HG02981 (cell line): ENCODE data around the gene GNG7.

ENCODE experiments used
- ATAC-seq: cut with Tn5 transposase; IDR thresholded peaks from one replicate; pipeline ENCODE4 v1.9.1; 2021; ENCODE audit warnings: mild to moderate bottlenecking, moderate library complexity; ENCODE audit not compliant: unreplicated experiment

Gene GNG7

DNA sequence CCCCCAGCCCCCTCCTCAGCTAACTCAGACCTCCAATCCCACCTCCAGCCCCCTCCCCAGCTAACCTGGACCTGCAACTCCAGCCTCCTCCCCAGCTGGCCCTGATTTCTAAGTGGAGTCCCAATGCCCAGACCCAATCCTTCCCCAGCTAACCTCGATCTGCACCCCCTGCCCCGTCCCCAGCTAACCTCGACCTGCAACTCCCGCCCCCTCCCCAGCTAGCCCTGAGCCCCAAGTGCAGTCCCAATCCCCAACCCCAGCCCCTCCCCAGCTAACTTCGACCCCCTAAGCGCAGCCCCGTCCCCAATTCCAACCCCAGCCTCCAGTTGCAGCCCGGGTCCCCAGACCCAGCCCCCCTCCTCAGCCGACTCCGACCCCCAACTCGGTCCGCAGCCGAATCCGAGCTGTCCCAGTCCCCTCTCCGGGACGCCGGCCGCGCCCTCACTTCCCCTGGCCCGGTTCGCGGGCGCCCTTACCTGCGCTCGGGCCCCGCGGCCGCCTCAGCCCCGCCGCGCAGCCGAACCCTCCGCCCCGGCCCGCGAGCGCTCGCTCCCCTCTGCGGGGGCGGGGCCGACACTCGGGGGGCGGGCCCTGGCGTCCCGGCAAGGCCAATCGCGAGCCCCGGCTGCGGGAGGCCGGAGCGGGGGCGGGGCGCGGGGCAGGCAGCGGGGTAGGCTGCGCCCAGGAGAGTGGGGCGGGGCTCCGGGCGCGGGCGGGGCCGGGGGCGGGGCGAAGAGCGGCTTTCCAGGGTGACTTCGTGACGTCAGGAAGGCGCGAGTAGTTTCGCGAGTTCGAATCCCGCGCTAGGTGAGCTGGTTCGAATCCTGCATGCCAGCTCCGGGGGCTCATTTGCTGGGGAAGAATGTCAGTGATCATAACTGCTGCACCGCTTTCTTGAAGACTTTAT, at the start of gene GNG7:
Gene GNG7 (minus strand): TSS at position 525 of the 907 bp plus-strand sequence. CDS start 182,006 bp downstream, outside the sequence.
- ATAC-seq = peak; percentile 84

DNA sequence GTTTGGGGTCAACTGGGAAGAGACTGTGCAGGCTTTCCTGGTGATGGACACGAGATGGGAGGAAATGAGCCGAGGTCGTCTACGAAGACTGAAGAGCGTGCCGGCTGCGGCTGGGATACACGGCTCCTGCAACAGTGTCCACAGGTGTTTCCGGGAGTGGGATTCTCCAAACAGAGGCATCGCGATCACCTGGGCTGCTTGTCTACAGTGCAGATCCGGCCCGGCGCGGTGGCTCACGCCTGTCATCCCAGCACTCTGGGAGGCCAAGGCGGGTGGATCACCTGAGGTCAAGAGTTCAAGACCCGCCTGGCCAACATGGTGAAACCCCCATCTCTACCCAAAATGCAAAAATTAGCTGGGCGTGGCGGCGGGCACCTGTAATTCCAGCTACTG, 48.9 kb upstream of the GNG7 start:
- ATAC-seq = no peak

DNA sequence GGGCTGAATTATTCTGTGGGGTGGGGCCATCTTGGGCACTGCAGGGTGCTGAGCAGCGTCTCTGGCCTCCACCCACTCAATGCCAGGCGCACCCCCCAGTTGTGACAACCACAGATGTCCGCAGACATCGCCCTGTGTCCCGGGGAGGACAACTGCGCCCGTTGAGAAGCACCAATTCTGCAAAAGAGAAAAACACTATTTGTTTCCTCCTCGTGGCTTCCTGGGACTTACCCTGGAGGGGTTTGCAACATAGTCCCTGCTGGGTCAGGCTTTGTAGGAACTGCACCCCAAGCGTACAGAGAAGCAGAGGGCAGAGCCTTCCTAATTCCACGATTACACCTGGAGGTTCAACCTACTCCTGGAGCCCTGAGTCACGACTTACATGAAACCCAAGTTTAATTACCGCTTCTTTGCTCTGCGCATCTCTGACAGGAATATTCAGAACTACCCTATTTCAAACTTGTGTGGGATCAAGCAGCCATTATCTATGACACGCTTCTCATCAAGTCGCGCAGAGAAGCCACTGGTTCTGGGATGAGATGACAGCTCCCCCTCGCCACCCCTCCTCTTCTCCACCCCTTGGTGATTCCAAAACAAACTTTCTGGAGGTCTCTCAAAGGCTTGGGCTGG, 48.4 kb upstream of the GNG7 start:
- ATAC-seq = no peak

DNA sequence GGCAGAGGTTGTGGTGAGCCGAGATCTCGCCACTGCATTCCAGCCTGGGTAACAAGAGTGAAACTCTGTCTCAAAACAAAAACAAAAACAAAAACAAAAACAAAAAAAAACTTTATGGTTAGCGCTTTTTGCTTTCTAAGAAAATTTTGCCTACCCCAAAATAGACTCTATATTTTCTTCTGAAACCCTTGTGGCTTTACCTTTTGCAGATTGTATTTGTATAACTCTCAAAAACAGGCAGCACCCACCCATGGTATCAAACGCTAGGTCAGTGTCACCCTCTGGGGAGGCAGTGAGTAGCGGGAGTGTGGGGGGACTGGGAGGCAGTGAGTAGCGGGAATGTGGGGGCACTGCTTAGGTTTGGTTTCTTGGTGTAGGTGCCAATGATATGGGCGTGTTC, 44.9 kb upstream of the GNG7 start:
- no peak for ATAC-seq

DNA sequence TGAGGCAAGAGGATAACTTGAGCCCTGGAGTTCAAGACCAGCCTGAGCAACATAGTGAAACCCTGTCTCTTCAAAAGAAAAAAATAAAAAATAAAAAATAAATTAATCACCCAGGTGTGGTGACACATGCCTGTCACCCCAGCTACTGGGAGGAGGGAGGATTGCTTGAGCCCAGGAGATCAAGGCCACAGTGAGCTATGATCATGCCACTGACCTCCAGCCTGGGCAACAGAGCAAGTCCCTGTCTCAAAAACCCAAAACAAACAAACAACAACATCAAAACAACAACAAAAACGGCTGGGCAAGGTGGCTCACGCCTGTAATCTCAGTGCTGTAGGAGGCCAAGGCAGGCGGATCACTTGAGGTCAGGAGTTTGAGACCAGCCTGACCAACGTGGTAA, 41.6 kb upstream of the GNG7 start:
- no peak for ATAC-seq

DNA sequence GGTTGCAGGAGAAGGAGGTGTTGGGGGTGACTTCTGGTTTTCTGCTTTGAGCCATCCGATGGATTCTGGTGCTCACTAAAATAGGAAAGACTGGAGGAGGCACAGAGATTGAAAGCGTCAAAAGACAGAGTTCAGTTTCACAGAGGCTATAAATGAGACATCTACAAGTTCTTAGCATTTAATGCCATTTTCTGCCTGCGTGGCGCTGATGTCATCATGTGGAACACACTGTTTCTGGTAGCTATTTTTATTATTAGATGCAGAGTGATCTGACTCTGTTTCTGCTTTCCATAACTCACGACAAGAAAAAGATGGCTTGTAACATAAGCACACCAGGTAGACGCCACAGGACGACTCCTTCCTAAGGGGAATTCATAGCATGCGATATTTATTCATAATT, 40.6 kb upstream of the GNG7 start:
- ATAC-seq = no peak

DNA sequence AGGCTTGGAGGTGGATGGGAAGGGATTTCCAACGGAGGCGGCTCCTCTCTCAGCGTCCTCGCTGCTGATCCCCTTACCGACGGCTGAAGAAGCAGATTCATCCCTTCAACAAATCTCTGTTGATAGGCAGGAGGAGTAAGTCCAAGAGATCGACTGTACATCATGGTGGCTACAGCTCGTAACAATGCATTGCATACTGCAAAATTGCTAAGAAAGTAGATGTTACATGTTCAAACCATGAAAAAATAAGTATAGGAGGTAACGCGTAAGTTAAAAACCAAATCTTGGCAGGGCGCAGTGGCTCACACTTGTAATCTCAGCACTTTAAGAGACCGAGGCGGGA, 37.8 kb upstream of the GNG7 start:
- no peak for ATAC-seq

DNA sequence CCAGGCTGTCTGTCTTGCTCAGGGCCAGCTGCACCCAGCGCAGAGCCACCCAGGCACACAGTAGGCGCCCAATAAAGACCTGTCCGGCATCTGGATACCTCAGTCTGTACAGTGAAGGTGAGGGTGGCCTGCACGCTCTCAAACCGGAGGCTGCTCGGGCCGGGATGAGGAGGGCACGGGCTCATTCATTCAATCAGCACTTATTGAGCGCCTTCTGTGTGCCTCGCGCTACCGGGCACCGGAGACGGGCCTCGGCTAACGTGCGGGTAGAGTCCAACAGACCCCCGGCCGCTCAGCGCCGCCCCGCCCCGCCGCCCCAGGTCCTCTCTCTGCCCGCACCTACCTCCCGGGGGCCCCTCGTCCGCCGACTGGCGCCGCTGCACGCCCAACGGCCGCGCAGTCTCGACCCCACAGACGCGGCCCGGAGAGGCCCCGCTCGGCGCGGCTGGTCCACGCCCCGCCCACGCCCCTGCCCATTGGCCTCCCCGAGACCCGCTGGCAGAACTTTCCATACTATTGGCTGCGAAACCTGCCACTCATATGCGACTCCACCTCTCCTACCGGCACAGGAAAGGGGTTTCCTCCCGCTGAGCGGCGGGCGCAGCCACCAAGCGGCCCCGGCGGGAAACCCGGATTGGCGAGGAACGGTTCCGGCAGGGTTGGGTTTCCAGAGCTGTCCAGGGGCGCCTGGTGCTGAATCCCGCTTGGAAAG, 37.3 kb upstream of the GNG7 start, which contains the start of gene SLC39A3:
Gene SLC39A3 (minus strand): TSS at position 416 of the 712 bp plus-strand sequence. CDS start 2,760 bp downstream, outside the sequence.
- peak; percentile 98 for ATAC-seq

DNA sequence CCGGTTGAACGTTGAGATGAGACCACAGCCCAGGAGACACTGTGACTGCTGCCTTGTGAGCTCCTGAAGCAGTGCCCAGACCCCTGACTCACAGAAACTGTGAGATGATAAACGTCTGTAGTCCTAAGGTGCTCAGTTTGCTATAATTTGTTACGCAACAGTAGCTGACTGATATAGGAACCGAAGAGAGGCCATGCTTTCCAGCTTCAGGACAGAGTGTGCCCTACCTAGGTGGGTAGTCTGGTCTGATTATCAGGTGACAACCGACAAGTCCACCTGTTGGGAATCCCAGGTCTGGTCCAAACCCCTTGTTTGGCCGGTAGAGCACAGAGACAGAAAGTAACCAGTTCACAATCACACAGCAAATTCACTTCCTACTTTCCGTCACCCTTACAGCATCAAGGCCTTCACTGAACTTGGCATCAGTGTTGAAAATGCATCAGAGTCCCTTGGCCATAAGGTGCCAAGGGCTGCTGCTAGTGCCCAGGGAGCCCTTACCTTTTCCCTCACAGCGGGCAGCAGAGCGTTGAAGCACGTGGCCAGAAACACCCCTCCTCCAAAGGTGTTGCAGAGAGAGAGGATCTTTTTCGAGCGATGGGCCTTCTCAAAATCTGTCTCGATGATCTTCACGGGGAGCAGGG, 34.2 kb upstream of the GNG7 start:
- ATAC-seq = no peak

DNA sequence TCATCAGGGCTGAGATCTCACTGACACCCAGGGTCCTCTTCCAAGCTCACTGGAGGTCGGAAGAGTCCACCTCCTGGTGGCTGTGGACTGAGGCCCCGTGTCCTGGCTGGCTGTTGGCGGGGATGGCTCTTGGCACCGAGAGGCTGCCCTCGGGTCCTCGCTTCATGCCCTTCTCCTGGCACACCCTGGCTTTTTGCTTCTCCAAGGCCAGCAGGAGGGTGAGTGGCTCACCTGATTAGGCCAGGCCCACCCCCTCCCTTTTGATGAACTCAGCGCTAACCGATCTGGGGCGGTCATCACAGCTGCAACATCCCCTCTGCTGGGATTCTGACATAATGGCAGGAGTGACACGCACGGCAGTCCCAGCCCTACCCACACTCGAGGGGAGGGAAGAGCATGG, 32.9 kb upstream of the GNG7 start:
- ATAC-seq = no peak

DNA sequence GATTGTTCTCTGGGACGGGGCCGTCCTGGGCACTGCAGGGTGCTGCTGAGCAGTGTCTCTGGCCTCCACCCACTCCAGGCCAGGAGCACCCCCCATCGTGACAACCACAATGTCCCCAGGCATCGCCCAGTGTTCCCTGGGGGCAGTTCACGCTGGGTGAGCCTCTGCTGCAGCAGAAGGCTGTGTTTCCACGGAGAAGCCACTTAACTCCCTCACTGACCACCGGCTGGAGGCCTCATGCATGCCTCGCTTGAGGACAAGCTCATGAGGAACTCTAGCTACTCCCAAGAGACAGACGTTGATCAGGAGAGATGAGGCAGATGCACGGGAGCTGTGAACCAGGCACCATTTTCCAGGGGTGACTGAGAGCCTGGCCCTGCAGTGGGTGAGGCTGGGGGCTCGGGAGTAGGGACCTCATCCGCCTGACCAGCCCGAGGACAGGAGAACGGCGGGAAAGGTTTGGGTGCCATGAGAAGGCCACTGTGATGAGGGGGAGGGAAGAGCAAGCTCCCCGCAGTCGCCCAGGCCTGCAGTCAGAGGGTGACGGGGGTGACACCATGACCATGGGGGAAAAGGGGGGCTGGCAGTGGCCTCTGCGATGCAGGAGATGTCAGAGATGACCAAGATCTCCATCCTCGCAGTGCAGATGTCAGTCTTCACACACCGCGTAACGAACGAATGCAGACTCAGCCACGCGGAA, 32.2 kb upstream of the GNG7 start:
- ATAC-seq = no peak

DNA sequence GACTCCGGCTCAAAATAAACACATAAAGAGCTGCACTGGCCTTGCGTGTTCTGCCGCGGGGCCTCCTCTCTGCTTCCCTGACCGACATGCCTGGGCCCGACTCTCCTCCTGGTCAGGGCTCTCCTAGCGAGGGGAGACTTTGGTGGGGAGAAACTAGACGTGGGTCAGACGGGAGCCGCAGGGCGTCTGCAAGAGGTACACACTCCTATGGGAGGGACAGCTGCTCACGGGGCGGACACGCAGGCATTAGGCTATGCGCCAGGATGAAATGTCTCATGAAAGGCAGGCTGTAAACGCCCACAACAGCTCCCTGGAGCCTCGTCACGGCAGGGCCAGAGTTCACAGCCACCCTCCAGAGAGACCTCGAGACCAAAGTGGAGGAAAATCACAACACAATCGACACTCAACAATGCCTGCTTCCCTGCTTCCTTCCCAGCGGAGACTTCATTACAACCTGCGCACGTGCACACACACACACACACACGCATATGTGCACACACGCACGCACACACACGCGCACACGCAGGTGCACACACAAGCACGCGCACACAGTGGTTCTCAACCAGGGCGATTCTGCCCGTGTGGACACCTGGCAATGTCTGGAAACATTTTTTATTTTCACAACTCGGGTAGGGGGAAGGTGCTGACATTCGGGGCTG, 31.6 kb upstream of the GNG7 start:
- ATAC-seq = no peak

DNA sequence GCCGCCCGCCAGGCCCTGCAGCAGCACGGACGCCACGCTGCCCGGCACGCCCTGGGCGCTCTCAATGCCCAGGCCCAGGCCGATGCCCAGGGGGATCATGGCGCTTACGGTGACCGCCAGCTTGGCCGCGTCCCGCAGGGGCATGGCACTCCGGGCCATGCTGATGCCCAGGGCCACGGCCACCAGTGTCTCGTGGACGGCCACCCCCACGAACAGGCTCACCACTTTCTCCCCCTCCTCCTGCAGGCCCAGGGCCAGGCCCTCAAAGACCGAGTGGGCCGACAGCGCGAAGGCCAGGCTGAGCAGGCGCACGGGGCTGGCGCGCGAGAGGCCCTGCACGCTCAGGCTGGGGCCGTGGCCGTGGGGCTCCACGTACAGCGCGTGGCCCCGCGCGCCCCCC, 30.4 kb upstream of the GNG7 start:
- ATAC-seq = no peak

DNA sequence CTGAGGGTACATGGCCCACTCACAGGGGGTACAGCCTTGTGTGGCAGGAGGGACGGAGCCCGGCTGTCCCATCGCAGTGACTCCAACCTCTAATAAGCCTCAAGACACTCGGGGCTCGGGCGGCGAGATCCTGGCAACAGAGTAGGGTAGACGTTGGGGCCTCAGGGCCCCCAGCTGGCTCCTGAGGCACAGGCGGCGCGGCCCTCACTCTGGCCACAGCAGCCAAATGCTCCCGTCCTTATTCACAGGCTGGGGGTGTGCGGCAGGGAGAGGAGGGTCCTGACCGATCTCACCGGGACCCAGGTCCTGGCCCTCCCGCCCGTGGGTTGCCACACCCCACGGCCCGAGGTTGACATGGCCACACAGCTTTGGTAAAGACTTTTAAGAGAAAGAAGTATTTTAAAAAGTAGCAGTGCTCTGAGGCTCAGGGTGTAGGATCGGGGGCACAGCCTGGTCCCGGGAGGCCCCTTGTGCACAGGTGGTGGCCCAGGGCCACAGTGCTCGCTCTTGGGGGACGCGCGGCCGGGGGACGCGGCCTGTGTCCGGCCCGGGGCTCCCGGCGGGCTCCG, 29.7 kb upstream of the GNG7 start:
- ATAC-seq = no peak

DNA sequence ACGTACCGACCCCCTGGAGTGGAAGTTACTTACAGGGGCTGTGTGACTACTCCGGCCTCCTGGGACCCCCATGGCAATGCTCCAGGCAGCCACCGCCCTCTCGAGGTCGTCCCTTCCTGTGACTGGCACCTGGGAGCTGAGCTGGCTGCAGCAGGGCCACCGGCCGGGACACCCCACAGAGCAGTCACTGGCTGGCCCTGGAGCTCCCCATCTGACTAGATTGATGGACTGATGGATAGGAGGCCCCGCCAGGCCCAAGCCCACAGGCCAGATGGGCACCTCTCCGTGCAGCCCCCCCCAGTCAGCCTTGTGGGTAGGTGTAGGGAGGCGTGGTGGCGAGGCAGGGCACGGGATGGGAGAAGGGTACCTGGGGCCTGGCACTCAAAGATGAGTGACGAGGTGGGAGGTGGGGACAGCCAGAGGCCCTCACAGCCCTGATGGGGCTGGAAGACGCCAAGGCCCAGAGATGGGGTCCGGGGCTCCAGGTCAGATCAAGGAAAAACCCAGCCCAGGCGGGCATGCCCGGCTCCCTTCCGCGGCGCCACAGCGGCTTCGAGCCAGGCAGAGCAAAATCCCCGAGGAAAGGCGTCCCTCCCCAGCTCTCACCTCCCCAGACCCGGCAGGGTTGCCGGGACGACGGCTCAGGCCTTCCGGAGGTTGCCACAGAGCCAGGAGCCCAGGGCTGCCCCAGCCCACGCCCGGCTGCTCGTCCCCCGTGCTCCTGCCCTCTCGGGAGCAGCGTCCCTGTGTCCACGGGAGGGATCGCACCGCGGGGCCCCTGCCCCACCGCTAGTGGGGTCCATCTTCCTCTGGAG, 28.9 kb upstream of the GNG7 start:
- no peak for ATAC-seq

DNA sequence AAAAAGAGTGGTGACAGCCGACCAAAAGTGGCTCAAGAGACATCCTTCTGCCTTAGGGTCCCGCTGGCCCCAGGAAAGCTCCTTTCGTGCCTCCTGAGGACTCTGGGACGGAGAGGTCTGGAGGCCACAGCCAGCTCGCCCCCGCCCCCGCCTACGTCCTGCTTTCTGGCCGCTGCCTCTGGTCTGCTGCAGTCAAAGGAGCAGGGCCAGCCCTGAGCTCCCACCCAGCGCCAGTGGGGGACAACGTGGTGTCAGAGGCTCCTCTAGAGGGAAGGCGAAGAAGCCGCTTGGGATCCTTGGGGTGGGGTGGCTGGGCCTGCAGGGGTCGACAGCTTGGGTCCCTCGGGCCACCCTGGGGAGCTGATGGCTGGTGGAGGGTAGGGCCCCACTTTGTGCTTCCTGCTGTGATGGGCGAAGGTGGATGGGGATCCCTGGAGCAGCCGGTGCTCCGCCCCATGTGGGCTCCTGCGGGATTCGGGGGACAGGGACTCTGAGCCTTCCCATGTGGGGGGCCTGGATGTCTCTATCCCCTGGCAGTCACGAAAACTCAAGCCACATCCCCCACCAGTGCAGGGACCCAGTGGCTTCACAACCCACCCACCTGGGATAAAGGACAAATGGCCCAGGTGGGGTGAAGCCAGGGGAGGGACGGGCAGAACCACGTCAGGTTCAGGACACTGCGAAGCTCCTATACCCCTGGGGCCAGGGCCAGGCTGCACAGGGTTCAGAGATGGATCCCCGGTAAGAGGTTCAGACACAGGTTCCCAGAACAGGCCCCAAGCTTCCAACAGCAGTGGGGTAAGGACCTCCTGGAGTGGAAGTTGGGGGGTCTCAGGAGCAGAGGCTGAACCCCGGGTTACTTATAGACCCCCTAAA, 27.7 kb upstream of the GNG7 start:
- no peak for ATAC-seq

DNA sequence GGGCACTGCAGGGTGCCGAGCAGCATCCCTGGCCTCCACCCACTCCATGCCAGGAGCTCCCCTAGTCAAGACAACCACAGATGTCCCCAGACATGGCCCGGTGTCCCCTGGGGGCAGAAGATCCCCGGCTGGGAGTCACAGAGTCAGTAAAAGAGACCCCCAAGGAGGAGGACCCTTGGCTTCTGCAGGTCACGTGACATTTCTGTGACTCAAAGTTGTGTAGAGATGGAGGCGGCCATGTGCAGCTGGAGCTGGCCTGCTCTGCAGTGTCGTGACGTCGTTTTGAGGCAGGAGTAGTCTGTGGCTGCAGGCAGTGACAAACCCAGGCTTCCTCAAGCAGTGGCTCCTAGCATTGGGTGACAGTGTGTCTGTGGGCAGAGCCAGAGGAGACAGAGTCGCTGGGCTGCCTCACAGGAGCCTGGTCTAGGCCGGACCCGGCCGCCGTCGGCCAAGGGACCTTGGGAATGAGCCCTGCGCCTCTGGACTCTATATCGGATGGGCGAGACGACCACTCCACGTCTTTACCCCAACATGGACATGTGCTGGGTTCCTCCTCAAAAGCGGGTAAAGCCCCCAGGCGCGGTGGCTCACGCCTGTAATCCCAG, 26.4 kb upstream of the GNG7 start:
- ATAC-seq = no peak

DNA sequence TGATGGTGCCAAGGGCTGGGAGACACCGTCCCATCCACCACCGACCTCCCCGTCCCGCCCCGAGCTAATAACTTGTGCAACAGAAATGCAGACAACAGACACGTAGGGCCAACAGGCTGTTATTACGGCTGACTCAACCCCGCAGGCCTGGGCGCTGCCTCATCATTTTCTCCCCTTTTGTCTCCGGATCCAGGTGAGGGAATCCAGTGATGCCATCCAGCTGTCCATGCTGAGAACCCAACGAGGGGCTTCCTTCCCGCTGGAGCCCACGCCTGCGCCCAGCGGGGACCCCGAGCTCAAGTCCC, 25.1 kb upstream of the GNG7 start:
- no peak for ATAC-seq
